TTC549 (cell line): ENCODE results near the gene RMI2.
"Not testable (repeated sequence)": the region's sequence is repeated elsewhere in the genome, so short reads cannot be mapped to it uniquely, and the experiment has no call there.

ENCODE experiments used
- FAIRE-seq: peaks from 2 replicates; lab custom pipeline; 2012; peaks lifted over from hg19 to GRCh38; lab: Jason Lieb, UNC

The RMI2 gene

DNA sequence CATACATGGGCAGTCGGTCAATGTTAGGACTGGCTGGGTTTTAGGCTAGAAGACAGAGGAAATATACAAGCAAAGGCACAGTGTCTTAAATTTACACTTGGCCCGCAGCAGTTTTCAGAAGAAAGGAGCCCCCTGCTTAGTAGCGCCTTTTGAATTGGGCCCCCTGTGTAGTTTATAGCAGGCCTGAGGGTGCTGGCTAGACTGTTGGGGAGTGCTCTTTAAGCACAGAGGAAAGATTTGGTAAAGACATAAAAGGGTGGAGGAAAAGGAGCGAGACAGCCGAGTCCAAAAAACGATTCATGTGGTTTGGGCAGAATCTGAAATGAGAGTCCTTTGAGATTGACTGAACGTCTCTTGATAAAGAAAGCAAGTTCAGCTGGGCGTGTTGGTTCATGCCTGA, 10.6 kb downstream of the RMI2 start:
- FAIRE-seq, result no peak

- no peak for FAIRE-seq
Measured at GRCh38 chr16:11356573-11357331, 11.5 kb downstream of the RMI2 start.

DNA sequence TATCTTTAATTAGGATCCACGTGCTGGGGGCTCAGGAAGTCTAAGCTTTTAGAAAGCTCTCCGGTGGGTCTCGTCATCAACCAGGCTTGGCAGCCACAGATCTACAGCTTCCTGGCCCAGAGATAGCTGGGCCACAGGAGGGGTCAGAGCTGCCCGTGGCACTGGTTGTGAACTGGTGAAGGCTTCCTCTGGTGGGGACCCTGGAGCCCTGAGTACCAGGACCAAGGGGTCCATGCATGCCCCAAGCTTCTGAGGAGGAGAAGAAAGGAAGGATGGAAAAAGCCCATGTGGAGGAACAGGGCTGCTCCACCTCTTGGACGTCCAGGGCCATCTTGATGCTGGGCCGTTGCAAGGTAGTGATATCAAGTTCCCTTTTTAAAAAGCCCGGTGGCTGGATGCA, 13.3 kb downstream of the RMI2 start:
- FAIRE-seq, result no peak

GRCh38 chr16:11359370-11359769, 14.1 kb downstream of the RMI2 start:
- FAIRE-seq, result no peak

DNA sequence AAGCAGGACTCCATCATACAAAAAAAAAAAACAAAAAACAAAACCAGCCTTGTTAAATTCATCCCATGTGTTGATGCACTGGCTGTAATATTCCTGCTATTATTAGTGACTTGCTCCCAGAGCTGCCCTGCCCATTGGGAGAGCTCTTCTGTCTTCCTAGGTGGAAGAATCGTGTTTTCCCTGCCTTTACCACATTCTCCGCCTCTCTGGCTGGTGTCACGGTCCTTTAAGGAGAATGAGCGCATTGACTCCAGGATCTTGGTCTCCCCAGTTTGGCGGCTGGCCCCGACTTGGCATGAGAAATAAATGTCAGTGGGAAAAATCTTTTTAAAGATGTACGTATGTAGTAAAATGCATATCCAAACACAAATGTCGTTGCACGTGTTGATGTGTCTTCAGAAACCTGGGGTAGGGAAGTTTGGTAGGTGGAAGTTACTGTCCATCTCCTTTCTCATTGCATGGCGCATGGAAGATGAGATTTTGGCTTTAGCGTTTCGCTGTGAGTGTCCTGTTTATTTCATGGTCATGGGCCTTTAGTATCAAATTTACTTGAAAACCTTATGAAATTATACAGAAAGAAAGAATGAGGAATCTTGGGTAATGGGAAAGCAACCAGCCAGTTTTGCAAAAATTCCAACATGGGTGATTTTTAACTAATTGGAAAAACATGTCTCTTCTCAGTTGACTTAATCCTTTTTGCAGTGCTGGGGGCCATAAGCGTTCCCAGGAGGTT, 15.5 kb downstream of the RMI2 start:
- no peak for FAIRE-seq

DNA sequence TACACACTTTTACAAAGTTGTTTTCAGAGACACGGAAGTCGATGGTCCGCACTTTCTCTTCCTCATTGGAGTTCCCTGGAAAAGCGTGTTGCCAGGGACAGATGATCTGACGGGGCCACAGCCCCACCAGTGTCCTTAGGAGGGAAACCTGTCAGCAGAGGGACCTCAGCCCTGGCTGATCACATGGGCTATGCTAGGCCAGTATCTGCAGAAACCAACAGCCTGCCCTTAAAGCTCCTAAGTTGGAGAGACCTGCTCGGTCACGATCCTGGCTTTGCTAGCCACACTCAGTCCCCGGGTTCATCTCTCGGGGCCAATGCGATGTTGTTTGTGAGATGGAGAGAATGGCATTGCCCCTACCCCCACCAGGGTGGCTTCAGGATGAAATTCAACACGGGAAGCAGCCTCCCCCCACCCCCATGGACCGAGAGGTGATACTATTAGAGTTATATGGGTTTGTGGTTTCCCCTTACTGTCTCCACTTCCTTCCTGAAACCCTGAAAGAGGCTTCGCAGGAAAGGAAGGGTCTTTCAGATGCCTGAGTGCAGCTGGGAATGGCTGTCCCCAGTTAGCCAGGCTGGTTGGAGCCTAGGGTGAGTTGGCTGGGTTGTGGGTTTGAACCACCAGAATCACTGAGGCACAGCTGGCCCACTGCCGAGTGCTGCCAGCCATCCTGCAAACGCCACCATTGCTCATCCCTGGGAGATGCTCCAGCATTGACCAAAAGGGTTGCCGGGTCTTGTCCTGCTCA, 16.6 kb downstream of the RMI2 start:
- FAIRE-seq, result no peak

DNA sequence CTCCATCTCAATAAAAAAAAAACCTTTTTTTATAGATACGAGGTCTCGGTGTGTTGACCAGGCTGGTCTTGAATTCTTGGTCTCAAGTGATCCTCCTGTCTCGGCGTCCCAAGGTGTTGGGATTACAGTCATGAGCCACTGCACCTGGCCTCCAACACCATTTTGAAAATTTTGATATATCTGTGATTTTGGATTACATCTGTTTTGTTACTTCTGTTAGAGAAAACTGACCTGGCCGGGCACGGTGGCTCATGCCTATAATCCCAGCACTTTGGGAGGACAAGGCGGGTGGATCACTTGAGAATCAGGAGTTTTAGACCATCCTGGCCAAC, 18.6 kb downstream of the RMI2 start:
- no peak for FAIRE-seq

- FAIRE-seq, result no peak
Measured at GRCh38 chr16:11367483-11367906, 22.2 kb downstream of the RMI2 start.

DNA sequence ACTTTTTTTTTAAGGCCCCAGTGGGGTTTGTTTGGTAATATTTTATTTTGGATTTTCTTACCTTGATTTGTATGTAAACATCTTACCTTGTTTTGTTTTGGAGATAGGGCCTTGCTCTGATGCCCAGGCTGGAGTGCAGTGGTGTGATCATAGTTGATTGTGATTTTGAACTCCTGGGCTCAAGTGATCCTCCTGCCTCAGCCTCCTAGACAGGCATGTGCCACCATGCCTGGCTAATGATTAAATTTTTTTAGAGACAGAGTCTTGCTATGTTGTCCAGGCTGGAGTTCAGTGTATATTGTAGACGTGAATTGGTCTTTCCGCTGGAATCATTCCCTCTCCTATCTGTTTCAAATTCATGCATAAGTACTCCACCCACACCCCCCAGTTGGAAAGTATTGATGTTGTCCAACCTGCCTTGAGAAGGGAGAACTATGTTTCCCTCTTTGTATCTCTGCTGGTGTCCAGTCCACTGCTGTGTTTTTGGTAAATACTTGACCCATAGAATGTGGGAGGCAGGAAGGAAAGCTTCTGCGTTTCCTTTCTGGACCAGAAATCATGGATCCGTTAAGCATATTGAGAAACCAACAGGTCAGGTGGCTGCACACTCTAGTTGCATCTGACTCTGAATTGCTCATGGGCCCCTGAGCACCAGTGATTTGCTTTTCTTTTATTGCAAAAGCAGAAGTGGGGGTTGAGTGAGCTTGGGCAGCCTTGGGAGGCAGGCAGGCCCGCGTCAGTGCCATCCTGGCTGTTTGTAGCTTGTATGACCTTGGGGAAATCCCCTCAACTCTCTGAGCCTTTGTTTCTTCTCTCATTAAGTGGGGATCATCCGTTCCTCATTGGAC, 25.0 kb downstream of the RMI2 start:
- no peak for FAIRE-seq

DNA sequence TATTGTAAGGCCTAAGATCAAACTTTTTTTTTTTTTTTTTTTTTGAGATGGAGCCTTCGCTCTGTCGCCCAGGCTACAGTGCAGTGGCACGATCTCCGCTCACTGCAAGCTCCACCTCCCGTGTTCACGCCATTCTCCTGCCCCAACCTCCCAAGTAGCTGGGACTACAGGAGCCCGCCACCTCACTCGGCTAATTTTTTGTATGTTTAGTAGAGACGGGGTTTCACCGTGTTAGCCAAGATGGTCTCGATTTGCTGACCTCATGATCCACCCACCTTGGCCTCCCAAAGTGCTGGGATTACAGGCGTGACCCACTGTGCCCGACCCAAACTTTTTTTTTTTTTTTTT, 25.6 kb downstream of the RMI2 start:
- not testable (repeated sequence) for FAIRE-seq

- no peak for FAIRE-seq
Measured at GRCh38 chr16:11372073-11372828, 27.0 kb downstream of the RMI2 start.

- FAIRE-seq, result no peak
Measured at GRCh38 chr16:11372829-11373306, 27.6 kb downstream of the RMI2 start.

DNA sequence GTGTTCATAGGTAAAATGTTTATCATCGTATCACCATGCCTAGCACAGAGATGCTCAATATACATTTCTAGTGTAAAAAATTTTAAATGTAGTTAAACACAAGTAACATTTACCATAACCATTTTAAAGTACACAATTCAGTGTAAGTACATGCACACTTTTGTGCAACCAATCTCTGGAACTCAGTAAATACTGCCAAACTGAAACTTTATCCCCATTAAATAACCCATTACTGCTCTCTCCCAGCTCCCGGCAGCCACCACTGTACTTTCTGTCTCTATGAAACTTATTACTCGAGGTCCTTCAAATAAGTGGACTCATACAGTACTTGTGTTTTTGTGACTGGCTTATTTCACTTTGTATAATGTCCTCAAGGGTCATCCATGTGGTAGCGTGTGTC, 29.0 kb downstream of the RMI2 start:
- no peak for FAIRE-seq

- FAIRE-seq, result no peak
Measured at GRCh38 chr16:11377154-11377553, 31.9 kb downstream of the RMI2 start.

GRCh38 chr16:11378951-11379350, 33.7 kb downstream of the RMI2 start:
- FAIRE-seq, result not testable (repeated sequence)

GRCh38 chr16:11379420-11379819, 34.2 kb downstream of the RMI2 start:
- no peak for FAIRE-seq

DNA sequence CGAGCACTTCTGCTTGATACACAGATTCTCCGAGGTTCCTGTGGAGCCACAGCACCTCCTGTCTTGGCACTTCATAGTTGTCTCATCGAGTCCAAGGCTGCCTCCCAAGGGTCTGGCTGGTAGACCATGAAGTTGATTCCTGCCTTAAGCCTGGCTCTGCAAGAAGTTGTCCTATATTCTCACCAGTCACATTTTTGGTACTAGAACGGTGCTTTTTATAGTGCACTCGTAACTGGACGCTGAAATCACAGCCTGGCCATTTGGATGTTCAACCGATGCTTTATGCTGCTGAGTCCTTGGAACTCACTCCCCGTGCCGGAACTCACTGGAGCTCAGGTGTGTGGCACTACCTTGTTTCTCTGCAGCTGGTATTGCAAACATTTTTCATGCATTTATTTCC, 35.6 kb downstream of the RMI2 start:
- FAIRE-seq, result no peak

DNA sequence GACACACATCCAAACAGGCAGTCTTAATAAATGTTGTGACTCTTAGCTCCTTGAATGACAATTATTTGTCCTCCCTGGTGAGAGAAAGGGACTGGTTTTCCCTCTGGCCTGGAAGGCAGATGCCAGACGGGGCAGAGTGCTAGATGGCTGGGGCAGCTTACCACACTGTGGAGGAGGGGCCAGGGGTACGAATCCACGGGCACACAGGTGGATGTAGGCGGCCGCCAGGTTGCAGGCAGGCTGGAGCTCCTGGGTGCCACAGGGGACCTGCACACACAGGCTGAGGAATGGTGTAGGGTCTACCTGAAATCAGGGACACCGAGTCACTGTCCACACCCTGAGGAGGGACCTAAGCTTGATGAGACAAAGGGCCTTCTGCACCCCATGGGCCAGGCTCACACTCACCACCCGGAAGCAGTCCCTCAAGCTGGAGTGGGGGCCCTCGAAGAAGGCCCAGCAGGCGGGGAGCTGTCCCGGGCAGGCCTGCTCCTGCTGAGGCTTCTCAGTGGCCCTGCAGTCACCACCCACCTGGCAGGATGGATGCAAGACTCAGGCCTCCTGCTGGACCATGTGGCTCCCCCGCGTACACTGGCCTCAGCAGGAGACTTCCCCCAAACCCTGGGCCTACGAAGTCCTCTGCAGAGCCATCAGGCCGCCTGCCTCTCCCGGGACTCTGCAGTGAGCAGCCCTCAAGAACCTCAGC, 38.4 kb downstream of the RMI2 start:
- no peak for FAIRE-seq

DNA sequence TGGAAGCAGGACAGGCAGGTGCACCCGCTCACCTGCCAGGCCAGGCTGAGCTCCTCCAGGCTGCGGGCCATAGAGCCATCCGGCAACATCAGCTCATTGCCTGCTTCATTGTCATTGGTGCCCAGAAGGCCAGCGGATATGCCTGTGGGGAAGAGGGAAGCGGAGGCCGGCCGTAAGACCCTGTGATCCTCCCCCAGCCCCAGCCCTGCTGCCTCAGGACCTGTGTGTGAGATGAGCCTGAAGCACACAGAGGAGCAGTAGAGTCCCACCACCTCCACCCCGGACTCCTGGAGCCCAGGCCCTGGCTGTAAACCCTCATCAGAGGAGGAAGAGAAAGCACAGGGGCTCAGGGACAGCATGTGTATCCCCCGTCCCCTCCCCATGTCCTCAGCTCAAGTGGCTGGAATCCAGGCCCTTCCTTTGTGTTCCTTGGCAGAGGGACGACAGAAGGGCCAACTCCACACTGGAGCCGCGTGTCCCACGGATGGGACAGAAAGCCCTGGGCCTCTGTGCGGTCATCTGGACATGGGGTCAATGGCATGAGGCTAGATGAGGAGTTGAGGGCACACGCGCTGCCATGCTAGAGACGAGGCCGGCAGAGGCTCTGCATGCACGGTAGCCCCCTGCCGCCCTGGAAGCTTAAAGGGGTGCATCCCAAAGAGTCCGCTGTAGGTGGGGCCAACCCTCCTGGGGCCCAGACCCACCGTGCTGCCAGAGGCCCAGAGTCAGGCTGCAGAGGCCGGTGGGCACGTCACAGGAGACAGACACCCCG, 39.1 kb downstream of the RMI2 start:
- no peak for FAIRE-seq

GRCh38 chr16:11384956-11385586, 39.8 kb downstream of the RMI2 start:
- FAIRE-seq, result no peak
